Thyroid gland (tissue), 4 donors: ENCODE measurements around the gene CLDN9. TPM values are rescaled to one million over a fixed set of nuclear protein-coding genes. Genes with fewer than 3 reads are reported as not detected.
A peak's percentile ranks its signal among the peaks of the same experiment; 100 is the strongest.

Source experiments
- DNase-seq, 2 donors: peaks; one replicate each; pipeline ENCODE4 v3.0.0-alpha.2; 2019
- H3K27ac ChIP-seq, 3 donors: fragments of 200-600 bp; sonication (generic); 1 replicate in 2 of 3; 2 replicates in 1 of 3; pipeline ENCODE4 v1.5.1; 2016 to 2019; ENCODE audit warnings: mild to moderate bottlenecking in 1 of 3, moderate library complexity in 1 of 3
- H3K27me3 ChIP-seq: fragments of 200-600 bp; sonication (generic); one replicate; pipeline ENCODE4 v1.5.1; 2019
- H3K36me3 ChIP-seq, 2 donors: fragments of 200-600 bp; sonication (generic); one replicate each; pipeline ENCODE4 v1.5.1; 2016 to 2019
- H3K4me1 ChIP-seq, 2 donors: fragments of 200-600 bp; sonication (generic); one replicate each; pipeline ENCODE4 v1.5.1; 2017 to 2019
- H3K4me3 ChIP-seq, 3 donors: fragments of 200-600 bp; sonication (generic); replicated peaks in 1 of 3; 1 replicate in 2 of 3; 2 replicates in 1 of 3; pipeline ENCODE4 v1.5.1; 2016; ENCODE audit warnings: mild to moderate bottlenecking in 1 of 3
- H3K9me3 ChIP-seq: fragments of 200-600 bp; sonication (generic); one replicate; pipeline ENCODE4 v1.5.1; 2017
- POLR2A ChIP-seq, 2 donors: fragments of 450-650 bp; IDR thresholded peaks; one replicate each; pipeline ENCODE4 v1.6.1; 2017; ENCODE audit warnings: antibody characterized with exemption in 2 of 2, mild to moderate bottlenecking in 2 of 2, moderate library complexity in 1 of 2
- WGBS, 2 donors: methylation state at CpG; one replicate each; pipeline ENCODE4 v1.1.5; 2017; 5-methylcytosine and 5-hydroxymethylcytosine counted together
- intact Hi-C: fragments of 100-400 bp; cut with DNase I; formaldehyde crosslinking; loops from one replicate; pipeline ENCODE4 v1.15.1; 2023
- total RNA-seq, 4 donors: library from RNA; depleted of rRNA; stranded (reverse); fragments of >200 nt; gene quantifications; one replicate each; pipeline ENCODE4 v1.2.3, GENCODE V29; 2016
- TF ChIP-seq, protein P1 (sequence below), 6 experiments: fragments of 200-600 bp in 3 of 6; fragments of 450-650 bp in 3 of 6; sonication (generic) in 3 of 6; IDR thresholded peaks; one replicate each; pipeline ENCODE4 v1.5.1; 2016 to 2019; ENCODE audit warnings: antibody characterized with exemption in 6 of 6, mild to moderate bottlenecking in 2 of 6, inconsistent platforms in 1 of 6, moderate library complexity in 1 of 6

Gene CLDN9
- total RNA-seq, 4 donors from 2014 or later: 0.33 TPM; not detected in 3

- no peaks in the 10 kb centered on the region for H3K9me3 ChIP-seq
- no peaks in the 10 kb centered on the region for H3K27me3 ChIP-seq
- DNase-seq: peak; percentile 87 to 88
- 6 to 31% methylated on average over 17 to 19 of the region's 25 CpGs for WGBS, 2 donors
- TF ChIP-seq POLR2A (IDR thresholded peaks at IDR 0.05): peak in 1 of 2 donors; percentile 29
- TF ChIP-seq, protein P1, sequence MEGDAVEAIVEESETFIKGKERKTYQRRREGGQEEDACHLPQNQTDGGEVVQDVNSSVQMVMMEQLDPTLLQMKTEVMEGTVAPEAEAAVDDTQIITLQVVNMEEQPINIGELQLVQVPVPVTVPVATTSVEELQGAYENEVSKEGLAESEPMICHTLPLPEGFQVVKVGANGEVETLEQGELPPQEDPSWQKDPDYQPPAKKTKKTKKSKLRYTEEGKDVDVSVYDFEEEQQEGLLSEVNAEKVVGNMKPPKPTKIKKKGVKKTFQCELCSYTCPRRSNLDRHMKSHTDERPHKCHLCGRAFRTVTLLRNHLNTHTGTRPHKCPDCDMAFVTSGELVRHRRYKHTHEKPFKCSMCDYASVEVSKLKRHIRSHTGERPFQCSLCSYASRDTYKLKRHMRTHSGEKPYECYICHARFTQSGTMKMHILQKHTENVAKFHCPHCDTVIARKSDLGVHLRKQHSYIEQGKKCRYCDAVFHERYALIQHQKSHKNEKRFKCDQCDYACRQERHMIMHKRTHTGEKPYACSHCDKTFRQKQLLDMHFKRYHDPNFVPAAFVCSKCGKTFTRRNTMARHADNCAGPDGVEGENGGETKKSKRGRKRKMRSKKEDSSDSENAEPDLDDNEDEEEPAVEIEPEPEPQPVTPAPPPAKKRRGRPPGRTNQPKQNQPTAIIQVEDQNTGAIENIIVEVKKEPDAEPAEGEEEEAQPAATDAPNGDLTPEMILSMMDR (IDR thresholded peaks at IDR 0.05): peak in 5 of 6 experiments; percentile 16 to 30 (median 17)
- peak overlapping the region in 2 of 3 donors; percentile 77 to 78 for H3K4me3 ChIP-seq
- peaks cover 41 to 51% of the 10 kb centered on the region in 2 donors for H3K4me1 ChIP-seq
- peak overlapping the region; percentile 82 to 98 (median 98) for H3K27ac ChIP-seq
- intact Hi-C loops: no loop called here
- H3K36me3 ChIP-seq: peaks cover 3 to 5% of the 10 kb centered on the region in 2 donors
Measured at GRCh38 chr16:3021449-3022207, 8.9 kb downstream of the CLDN9 start.

DNA sequence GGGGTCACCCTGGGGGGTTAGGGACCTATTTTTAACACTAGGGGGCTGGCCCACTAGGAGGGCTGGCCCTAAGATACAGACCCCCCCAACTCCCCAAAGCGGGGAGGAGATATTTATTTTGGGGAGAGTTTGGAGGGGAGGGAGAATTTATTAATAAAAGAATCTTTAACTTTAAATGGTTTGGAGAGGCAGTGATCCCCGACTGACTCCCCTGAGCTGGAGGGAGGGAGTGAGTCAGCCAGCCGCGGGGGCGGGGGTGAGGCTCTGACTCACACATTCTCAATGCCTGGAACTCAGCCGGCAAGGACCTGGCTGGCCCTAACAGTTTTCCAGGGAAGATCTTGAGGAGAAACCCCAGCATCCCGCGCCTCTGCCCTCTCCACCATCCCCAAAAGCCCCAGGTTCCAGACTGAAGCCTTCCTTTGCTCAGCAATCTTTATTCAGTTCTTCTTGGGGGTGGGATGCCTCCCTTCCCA is 9.5 kb downstream of the CLDN9 start:
- Histone ChIP-seq H3K9me3 (no peaks in the 10 kb centered on the region), H3K4me3 (peak overlapping the region in 1 of 3 donors; percentile 77), H3K27ac (peak overlapping the region; percentile 82 to 98 (median 98)), H3K27me3 (no peaks in the 10 kb centered on the region), H3K4me1 (peaks cover 41 to 51% of the 10 kb centered on the region in 2 donors), H3K36me3 (peaks cover 4 to 11% of the 10 kb centered on the region in 2 donors)
- DNase-seq: peak; percentile 97
- WGBS, 2 donors: 10 to 21% methylated on average over 8 of the region's 8 CpGs
- intact Hi-C loops: no loop called here
- peak in 1 of 2 donors; percentile 30 for TF ChIP-seq POLR2A (IDR thresholded peaks at IDR 0.05)
- TF ChIP-seq, protein P1 (IDR thresholded peaks at IDR 0.05): no peak

DNA sequence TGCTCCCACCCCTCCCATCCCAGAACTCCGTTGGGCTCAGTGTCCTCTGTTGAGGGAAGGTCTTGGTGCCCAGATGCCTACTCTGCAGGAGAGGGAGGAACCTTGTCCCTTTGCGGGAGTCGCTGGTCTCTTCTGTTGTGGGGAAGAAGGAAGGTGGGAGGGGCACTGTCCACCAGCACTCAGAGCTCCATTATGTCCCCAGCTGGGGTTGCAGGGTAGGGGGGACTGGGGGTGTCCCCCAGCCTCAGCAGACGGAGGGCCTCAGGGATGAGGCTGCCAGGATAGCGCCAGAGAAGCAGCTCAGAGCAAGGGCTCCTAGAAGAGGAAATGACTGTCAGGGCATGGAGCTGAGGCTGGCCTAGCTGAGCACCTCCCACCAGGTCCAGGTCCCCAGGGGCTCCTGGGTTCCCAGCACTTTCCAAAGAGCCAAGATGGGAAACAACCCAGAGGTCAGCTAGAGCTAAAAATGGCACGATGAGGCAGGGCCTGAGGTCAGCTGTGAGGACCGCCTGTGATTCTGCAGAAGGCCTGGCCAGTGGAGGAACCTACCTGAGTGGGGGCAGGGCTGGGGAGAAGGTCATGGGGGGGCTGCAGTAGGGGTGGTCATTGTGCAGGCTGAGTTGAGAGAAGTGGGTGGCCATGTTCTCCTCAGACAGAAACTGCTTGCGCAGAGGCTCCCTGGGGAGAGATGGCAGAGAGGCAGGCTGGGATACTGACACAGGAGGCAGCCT is 10.1 kb downstream of the CLDN9 start:
- H3K4me3 ChIP-seq: peak overlapping the region in 1 of 3 donors; percentile 68
- intact Hi-C loops: no loop called here
- H3K4me1 ChIP-seq: peaks cover 41 to 53% of the 10 kb centered on the region in 2 donors
- H3K27ac ChIP-seq: peak overlapping the region; percentile 82 to 98 (median 98)
- 50 to 56% methylated on average over 6 to 8 of the region's 8 CpGs for WGBS, 2 donors
- H3K36me3 ChIP-seq: peaks cover 4 to 13% of the 10 kb centered on the region in 2 donors
- H3K27me3 ChIP-seq: no peaks in the 10 kb centered on the region
- DNase-seq: no peak
- TF ChIP-seq, protein P1 (IDR thresholded peaks at IDR 0.05): no peak
- no peak for TF ChIP-seq POLR2A (IDR thresholded peaks at IDR 0.05)
- no peaks in the 10 kb centered on the region for H3K9me3 ChIP-seq

- Histone ChIP-seq H3K9me3 (no peaks in the 10 kb centered on the region), H3K27me3 (no peaks in the 10 kb centered on the region), H3K4me3 (peak overlapping the region in 2 of 3 donors; percentile 68 to 86), H3K36me3 (peaks cover 4 to 13% of the 10 kb centered on the region in 2 donors), H3K4me1 (peaks cover 39 to 53% of the 10 kb centered on the region in 2 donors), H3K27ac (peak overlapping the region; percentile 82 to 98 (median 98))
- peak in 1 of 2 donors; percentile 54 for DNase-seq
- TF ChIP-seq POLR2A (IDR thresholded peaks at IDR 0.05): peak in 1 of 2 donors; percentile 50
- TF ChIP-seq, protein P1 (IDR thresholded peaks at IDR 0.05): no peak
- WGBS, 2 donors: 6 to 27% methylated on average over 2 to 6 of the region's 6 CpGs
- intact Hi-C loops: no loop called here
Measured at GRCh38 chr16:3023415-3023668, 10.6 kb downstream of the CLDN9 start.
